Measurements from ENCODE around the gene BCAS3.

BCAS3 gene

DNA sequence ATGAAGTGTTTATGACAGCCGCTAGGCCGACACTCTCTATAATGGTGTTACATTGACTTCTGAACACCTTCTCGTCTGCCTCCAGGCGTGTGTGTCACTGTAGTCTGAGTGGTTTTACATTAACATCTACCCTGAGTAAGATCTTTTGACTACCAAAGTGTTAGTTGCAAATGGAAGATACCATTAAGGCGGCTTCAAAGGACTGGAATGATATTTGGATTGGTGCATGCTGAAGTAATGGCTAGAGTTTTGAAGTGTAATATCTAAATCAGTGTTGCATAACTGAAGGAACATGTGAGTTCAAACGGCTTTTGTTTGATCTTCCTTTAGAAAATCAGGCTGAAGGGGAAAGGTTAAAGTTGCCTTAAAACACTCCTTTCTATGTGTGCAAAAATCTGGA is 52.2 kb downstream of the BCAS3 start:
- H3K4me3 ChIP-seq, result no peak overlapping the region
- H3K9me3 ChIP-seq, result no peaks in the 10 kb centered on the region
- intact Hi-C loops (cut with DNase I; ENCODE audit: low total_unique reads), result loop anchor here (10.0 kb wide), 1 partner anchor 665 kb away; the partner anchor contains the start of gene TBX2
- H3K27me3 ChIP-seq, result no peaks in the 10 kb centered on the region
- H3K4me1 ChIP-seq, result no peaks in the 10 kb centered on the region
- peaks cover 0 to 7% (median 0%) of the 10 kb centered on the region in 3 donors for H3K36me3 ChIP-seq
- no peak for DNase-seq
- no peak overlapping the region for H3K27ac ChIP-seq
- TF ChIP-seq, protein P1, sequence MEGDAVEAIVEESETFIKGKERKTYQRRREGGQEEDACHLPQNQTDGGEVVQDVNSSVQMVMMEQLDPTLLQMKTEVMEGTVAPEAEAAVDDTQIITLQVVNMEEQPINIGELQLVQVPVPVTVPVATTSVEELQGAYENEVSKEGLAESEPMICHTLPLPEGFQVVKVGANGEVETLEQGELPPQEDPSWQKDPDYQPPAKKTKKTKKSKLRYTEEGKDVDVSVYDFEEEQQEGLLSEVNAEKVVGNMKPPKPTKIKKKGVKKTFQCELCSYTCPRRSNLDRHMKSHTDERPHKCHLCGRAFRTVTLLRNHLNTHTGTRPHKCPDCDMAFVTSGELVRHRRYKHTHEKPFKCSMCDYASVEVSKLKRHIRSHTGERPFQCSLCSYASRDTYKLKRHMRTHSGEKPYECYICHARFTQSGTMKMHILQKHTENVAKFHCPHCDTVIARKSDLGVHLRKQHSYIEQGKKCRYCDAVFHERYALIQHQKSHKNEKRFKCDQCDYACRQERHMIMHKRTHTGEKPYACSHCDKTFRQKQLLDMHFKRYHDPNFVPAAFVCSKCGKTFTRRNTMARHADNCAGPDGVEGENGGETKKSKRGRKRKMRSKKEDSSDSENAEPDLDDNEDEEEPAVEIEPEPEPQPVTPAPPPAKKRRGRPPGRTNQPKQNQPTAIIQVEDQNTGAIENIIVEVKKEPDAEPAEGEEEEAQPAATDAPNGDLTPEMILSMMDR (IDR thresholded peaks at IDR 0.05), result no peak

DNA sequence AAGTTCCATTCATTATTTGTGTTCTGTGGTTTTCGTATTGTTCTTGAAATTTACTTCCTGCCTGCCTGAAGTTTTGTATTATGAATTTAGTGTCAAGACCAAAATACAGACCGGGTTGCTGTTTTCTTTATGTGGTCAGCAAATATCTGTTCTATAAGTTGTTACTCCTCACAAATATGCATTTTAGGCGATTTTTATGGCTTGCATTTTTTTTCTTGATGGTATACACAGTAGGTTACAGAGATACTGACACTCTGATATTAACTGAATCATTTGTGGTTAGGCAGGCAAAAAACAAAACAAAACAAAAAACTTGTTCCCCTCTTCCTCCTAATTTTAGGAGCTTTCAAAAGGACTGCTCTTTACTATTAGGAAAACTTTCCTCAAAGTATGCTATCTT is 52.6 kb downstream of the BCAS3 start:
- no peak overlapping the region for H3K27ac ChIP-seq
- no peak for DNase-seq
- intact Hi-C loops (cut with DNase I; ENCODE audit: low total_unique reads), result no loop called here
- H3K27me3 ChIP-seq, result no peaks in the 10 kb centered on the region
- TF ChIP-seq, protein P1 (IDR thresholded peaks at IDR 0.05), result no peak
- no peaks in the 10 kb centered on the region for H3K9me3 ChIP-seq
- H3K36me3 ChIP-seq, result peaks cover 0 to 7% (median 0%) of the 10 kb centered on the region in 3 donors
- no peak overlapping the region for H3K4me3 ChIP-seq
- no peaks in the 10 kb centered on the region for H3K4me1 ChIP-seq

- Histone ChIP-seq H3K4me3 (no peak overlapping the region), H3K27ac (no peak overlapping the region), H3K9me3 (no peaks in the 10 kb centered on the region), H3K36me3 (no peaks in the 10 kb centered on the region), H3K27me3 (no peaks in the 10 kb centered on the region), H3K4me1 (peaks cover 0 to 1% (median 0%) of the 10 kb centered on the region in 4 donors)
- intact Hi-C loops (cut with DNase I; ENCODE audit: low total_unique reads), result no loop called here
- TF ChIP-seq, protein P1 (IDR thresholded peaks at IDR 0.05), result no peak
- no peak for DNase-seq
These were observed 60.6 kb downstream of the BCAS3 start for GRCh38 chr17:60738287-60738686.

DNA sequence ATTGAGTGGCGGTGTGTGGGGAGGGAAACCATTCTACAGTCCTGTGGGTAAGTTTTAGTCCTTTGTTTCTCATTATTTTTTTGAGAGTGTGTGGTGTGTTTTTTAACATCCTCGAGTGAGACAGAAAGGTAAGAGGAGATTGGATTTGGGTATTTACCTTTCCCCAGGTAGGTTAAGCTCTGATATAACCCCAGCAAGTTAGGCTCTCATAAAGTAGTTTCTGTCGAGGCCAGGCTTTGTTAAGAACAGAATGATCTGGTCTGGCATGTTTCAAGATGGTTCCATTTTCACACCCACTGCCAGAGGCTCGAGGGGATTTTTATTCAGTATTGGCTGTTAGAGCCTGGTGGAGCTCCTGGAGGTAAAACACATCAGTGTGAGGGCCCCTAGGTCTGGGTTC is 62.9 kb downstream of the BCAS3 start:
- Histone ChIP-seq H3K4me1 (peaks cover 0 to 12% (median 0%) of the 10 kb centered on the region in 4 donors), H3K9me3 (no peaks in the 10 kb centered on the region), H3K4me3 (no peak overlapping the region), H3K36me3 (no peaks in the 10 kb centered on the region), H3K27ac (no peak overlapping the region), H3K27me3 (no peaks in the 10 kb centered on the region)
- no peak for DNase-seq
- TF ChIP-seq, protein P1 (IDR thresholded peaks at IDR 0.05), result no peak
- intact Hi-C loops (cut with DNase I; ENCODE audit: low total_unique reads), result no loop called here

DNA sequence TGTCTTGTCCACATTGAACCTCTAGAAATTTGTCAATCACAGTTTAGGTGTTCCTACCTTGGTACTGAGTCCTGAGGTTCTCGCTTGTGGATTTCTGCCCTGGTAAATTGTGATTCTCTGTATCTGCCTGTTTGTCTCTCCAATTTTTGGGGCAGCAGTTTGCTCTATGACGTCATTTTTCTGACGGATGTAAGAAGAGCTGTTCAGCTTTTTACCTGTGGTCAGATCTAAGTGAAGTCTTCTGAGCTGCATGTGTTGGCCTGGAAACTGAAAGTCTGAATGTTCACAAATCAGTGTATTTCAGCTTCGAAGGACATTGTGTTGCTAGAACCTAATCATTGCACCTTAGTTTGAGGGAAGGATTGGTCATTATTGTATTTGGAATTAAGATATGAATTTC is 63.4 kb downstream of the BCAS3 start:
- H3K4me1 ChIP-seq, result peaks cover 0 to 12% (median 0%) of the 10 kb centered on the region in 4 donors
- H3K36me3 ChIP-seq, result no peaks in the 10 kb centered on the region
- TF ChIP-seq, protein P1 (IDR thresholded peaks at IDR 0.05), result no peak
- no peaks in the 10 kb centered on the region for H3K9me3 ChIP-seq
- H3K27ac ChIP-seq, result no peak overlapping the region
- H3K27me3 ChIP-seq, result no peaks in the 10 kb centered on the region
- no peak overlapping the region for H3K4me3 ChIP-seq
- intact Hi-C loops (cut with DNase I; ENCODE audit: low total_unique reads), result no loop called here
- no peak for DNase-seq

DNA sequence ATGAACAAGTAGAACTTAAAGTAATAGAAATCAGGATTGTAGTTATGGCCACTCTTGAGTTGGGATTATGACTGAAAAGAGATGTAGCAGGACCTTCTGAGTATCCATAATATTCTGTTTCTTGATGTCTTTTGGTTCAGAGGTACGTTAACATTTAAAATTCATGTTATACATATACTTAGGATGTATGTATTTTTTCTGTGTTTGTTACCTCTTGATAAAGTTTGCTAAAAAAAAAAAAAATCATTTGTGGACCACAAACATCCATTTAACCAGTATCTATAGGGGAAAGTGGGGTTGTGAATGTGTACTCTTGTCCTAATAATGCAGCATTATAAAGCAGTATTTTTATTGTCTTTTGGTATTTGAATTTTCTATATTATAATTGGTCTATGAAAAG is 65.6 kb downstream of the BCAS3 start:
- intact Hi-C loops (cut with DNase I; ENCODE audit: low total_unique reads), result no loop called here
- peak overlapping the region in 1 of 2 donors; percentile 63 for H3K27ac ChIP-seq

More for the DNA sequence above, 65.6 kb downstream of the BCAS3 start:
- Histone ChIP-seq H3K4me3 (no peak overlapping the region), H3K36me3 (no peaks in the 10 kb centered on the region), H3K27me3 (no peaks in the 10 kb centered on the region), H3K9me3 (no peaks in the 10 kb centered on the region), H3K4me1 (peaks cover 0 to 12% (median 0%) of the 10 kb centered on the region in 4 donors)
- DNase-seq, result no peak
- TF ChIP-seq, protein P1 (IDR thresholded peaks at IDR 0.05), result no peak

Measured in tibial artery (tissue), 4 donors.